CD4-positive, alpha-beta T cell treated with Interleukin-1 beta for 1 hour (primary cell): Measurements from ENCODE around the gene ASIC1.

ENCODE experiments used
- DNase-seq, 2 donors: peaks; one replicate each; pipeline ENCODE4 v3.0.0-alpha.2; 2020 to 2022

ASIC1 gene

DNA sequence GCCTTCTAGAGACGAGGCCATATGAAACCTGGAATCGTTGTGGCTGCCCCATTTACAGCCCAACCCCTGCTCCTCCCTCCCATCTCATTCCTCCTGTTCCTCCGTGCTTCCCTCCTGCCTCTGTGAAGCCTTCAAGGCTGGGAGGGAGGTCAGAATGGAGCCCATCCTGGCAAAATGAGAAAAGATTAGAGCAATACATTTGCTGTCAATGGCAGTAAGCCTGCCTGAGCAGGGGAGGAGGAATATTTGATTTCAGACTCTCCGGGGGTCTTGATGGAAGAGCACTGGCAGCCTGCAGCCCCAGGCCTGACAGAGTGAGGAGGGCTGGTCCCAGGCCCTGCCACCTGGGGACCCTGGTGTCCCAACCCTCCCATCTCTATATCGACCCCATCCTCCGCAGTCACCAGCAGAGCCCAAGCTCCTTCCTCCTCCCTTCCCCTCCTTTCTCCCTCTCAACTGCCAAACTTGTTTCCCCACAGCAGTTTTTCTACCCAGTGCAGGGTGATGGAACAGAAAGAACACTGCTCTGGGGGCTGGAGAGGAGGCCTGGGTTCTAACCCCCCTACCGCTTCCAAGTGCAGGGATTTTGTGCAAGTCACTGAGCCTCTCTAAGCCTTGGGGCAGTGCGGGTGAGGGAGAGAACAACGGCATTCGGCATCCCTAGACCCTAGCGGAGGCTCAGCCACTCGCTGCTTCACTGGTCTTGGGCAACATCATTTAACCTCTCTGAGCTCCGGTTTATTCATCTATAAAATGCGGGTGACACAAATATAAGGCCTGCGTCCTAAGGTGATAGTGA lies 16.1 kb upstream of the ASIC1 start:
- DNase-seq: no peak

DNA sequence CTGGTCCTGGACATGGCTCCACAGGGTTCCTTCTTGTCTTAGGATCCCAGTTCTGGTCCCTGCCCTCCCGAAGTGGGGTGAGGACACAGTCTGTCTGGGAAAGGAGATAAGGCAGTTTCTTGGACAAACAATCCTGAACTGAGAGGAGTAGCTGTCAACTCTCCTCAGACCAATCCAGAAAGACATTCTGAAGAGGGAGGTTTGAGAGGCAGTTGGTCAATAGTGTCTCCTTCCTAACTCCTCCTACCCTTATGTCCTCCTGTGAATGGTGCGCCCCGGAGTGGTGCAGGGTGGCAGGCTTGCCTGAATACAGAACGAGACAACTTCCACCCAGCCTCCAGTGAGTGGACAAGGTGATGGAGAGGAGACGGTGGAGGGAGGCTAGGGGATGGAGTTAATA lies 15.4 kb upstream of the ASIC1 start:
- DNase-seq: no peak

- no peak for DNase-seq
Observed at GRCh38 chr12:50042693-50043092, 14.7 kb upstream of the ASIC1 start.

DNA sequence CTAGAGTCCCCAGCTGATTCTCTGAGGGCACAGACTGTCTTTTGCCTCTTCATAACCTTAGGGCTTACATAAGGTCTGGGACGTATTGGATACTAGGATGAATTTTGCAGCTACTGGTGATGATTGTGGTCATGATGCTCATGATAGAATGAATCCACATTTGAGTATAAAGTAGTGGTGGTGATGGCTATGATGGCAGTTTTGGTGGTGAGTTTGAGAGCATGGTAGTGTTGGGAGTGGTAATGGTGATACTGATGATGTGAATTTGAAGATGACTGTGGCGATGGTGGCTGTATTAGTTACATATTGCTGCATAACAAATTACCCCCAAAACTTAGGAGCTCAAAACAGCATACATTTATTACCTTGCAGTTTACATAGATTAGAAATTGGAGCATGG lies 14.1 kb upstream of the ASIC1 start:
- no peak for DNase-seq

GRCh38 chr12:50043854-50044253 lies 13.5 kb upstream of the ASIC1 start:
- no peak for DNase-seq

GRCh38 chr12:50047693-50048250 lies 9.6 kb upstream of the ASIC1 start:
- DNase-seq: no peak

DNA sequence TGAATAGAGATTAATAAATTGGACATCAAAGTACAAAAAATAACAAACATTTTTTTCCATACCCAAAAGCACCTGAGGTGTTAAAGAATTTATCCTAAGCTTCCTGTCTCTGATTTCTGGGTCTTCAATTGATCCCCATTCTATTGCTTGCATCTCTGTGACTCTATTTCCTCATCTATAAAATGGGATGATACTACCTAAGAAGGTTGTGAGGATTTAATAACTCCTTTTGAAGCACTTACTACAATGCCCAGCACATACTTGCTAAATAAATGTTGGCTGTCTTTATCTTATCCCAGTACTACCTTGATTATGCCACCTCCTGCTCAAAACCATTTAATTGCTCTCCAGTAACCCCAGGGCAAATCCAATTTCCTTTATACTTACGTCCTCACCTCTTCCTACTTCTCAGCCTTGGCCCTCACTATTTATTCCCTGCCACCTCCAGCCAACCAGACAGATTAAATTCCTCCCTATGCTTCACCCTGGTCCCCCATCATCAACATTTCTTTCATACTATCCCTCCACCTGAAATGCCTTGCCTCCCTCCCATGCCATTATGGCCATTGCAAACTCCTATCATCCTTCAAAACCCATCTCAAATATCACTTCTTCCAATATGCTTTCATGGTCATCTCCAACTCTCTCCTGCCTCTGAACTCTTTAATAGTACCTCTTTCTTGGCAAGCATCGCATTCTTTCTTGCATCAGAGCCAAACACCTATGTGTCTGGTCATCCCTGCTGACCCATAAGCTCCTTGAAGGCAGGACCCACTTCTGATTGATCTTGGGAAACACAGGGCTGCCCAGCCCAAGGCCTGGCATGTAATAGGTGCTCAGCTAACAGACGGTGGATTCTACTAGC lies 7.9 kb upstream of the ASIC1 start:
- DNase-seq: no peak

DNA sequence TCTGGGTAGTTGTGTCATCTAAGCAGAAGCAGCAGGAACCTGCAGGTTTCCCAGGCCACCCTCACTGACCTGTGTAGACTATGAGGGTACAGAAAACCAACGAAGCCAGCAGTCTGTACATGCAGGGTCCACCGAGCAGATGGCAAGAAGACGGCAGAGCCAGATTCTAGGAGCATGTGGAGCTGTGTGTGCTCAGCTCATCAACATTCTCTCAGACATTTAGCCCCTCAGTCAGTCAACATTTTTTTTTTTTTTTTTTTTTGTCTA lies 7.3 kb upstream of the ASIC1 start:
- DNase-seq: no peak

GRCh38 chr12:50050410-50051098 lies 6.8 kb upstream of the ASIC1 start:
- peak in 1 of 2 donors; percentile 10 for DNase-seq

DNA sequence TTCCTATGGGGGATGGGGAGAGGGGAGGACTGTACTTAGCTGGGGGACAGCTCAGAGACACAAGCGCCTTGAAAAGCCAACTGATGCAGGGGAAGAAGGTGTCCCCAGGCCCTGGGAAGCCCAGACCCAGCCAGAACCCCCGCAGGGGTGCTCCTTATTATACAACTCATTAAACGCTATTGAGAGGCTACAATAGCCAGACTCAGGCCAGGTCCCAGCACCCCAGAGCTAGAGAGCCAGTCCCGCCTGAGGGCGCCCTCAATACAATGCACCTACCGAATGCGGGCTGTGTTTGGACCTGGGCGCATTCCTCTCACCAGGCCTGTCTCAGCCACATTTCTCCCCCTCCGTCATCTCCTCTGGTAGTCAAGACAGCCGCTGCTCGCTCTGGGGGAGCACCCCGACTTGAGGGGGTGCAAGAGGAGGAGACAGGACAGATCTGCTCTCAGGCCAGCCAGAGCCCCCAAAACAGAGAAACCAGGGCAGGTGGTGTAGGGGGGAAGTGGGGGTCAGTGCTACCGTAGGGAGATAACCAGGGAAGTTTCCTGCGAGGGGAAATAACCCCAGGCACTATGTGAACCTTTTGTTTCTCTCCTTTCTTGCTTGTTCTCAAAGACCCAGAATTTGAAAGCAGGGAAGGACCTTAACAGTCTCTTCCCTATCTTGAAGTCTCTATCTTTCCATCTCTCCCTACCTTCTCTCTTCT lies 6.1 kb upstream of the ASIC1 start:
- no peak for DNase-seq

DNA sequence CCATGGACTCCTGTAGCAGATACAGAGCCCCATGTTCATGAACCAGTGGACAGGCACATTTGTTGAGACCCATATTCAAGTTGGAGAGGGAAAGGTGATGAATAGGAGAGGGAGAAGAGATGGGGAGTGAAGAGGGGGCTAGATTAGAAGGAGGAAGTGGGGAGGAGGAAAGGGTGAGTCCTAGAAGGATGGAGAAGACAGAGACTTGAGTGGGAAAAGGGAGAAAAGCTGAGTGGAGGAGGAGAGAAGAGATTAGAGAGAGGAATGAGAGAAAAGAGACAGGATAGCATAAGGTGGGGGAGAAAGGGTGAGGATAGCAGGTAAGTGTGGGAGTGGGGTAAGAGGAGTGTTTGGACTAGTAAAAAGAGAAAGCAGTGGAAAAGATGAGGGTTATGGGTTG lies 4.9 kb upstream of the ASIC1 start:
- no peak for DNase-seq

GRCh38 chr12:50052964-50053363 lies 4.4 kb upstream of the ASIC1 start:
- no peak for DNase-seq

DNA sequence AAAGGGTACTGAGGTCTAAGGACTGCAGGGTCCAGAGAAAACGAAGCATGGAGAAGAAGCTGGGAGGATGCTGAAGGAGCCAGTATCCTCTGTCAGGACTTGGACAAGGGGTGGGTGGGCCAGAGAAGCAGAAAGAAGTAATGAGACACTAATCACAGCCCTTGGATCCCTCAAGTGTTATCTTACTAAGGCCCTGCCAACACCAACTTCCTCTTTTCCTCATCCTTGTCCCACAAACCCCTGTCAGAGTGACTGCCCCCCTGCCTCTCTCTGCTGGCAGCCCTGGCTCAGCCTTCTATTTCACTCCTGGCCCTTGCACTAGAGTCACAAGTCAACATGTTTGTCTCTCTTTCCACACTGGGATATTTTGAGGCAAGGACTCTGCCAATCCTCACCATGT lies 3.8 kb upstream of the ASIC1 start:
- DNase-seq: no peak

DNA sequence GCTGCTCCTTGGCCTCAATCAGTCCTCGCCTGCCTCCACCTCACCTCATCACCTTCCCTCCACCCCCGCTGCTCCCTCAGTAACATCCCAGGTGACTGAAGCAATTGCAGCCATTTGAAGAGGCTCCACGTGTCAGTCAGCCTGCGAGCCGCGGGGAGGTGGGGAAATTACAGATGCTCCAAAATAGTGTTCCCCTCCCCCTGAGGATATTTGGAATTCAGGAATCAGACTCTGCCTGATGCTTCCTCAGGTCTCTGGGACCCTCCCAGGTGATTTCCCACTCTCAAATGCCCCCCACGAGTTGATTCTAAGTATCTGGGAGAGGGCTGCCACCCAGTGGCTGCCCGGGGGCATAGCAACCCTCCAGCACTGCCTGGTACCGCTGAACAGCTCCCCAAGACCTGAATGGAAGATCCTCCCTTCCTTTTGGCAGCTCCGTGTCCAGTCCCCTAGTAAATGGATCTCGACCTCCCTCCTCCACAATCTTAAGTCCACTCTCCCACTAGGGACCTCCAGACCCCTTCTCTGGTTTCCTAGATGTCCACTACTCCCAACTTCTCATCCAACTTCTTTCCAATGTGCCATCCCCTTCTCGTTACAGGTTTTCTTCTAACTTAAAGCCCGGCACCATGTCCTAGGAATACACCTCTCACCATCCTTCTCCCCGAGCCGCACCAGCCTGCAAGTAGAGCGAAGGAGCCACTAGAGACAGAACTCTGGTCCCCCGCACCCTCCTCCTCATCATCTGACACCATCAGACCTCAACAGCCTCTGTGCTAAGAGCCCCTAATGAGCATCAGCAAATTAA lies 1.4 kb upstream of the ASIC1 start:
- DNase-seq: peak; percentile 54 to 56

GRCh38 chr12:50056639-50056976 lies 788 bp upstream of the ASIC1 start:
- DNase-seq: no peak

GRCh38 chr12:50057896-50058670 lies 687 bp downstream of the ASIC1 start:
- no peak for DNase-seq

DNA sequence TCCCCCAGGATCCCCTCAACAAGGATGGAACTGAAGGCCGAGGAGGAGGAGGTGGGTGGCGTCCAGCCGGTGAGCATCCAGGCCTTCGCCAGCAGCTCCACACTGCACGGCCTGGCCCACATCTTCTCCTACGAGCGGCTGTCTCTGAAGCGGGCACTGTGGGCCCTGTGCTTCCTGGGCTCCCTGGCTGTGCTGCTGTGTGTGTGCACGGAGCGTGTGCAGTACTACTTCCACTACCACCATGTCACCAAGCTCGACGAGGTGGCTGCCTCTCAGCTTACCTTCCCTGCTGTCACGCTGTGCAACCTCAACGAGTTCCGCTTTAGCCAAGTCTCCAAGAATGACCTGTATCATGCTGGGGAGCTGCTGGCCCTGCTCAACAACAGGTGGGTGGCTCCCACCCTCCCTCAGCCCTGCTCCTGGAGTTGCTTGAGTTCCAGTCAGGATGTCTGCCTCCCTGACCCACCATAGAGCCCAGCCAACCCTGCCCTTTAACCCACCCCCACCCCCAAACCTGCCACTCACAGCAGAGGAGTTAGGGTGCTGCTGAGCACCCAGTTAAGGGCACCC lies 1.4 kb downstream of the ASIC1 start:
- DNase-seq: no peak

GRCh38 chr12:50059440-50060119 lies 2.2 kb downstream of the ASIC1 start:
- peak in 1 of 2 donors; percentile 42 for DNase-seq

DNA sequence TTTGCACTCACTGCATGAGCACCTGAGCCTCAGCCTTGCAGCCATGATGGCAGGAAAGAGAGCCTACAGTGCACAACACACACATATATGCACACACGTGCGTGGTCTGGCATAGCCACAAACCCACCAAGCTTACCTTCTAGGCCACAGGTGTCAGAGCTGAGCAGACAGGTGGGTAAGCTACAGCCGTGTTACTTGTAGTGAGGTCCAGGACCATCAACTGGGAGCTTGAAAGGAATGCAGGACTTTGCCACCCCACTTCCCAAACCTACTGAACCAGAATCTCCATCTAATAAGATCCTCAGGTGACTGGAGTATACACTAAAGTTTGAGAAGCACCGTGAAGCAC lies 2.7 kb downstream of the ASIC1 start:
- no peak for DNase-seq

GRCh38 chr12:50061171-50061570 lies 3.8 kb downstream of the ASIC1 start:
- DNase-seq: no peak
